LoVo (cell line): Measurements from ENCODE around the gene ETV3.

Source experiments
- DNase-seq: peaks from one replicate; pipeline ENCODE4 v3.0.0-alpha.2; 2016; ENCODE audit warnings: low spot score

The ETV3 gene

DNA sequence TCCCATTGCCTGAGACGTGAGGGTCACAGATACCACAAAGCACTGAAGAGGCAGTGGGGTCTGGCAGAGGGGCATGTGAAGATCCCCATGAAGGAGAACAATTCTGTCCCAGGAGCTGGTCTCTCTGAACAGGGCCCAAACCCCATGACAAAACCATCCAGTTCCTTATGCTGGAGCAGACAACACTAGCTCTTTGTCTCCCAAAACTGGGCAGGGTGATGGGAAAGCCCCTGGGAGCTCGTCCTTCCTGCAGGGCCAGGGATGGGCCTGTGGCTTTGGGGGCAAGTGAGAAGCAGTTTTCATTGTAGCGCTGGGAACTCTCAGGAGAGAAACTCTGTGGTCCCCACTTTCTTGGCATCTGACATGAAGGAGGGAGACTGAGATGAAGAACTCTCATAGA, 47.4 kb downstream of the ETV3 start:
- DNase-seq, result no peak

DNA sequence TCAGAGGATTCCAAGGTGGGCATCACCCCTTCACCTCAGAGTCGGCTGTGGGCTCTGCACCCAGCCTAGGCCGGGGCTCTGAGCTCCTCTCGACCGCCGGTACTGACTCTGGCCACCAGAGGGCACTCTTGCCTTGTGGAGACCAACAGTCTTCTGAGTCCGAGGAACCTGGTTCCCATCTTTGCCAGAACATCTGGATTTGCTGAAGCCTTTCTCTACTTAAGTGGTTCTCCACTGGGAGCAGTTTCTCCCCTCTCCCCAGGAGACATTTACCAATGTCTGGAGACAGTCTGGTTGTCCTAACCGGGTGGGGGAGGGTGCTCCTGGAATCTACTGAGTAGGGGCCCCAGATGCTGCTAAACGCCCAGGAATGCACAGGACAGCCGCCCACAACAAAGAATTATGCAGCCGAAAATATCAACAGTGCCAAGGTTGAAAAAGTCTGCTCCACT, 48.0 kb downstream of the ETV3 start:
- peak; percentile 73 for DNase-seq

DNA sequence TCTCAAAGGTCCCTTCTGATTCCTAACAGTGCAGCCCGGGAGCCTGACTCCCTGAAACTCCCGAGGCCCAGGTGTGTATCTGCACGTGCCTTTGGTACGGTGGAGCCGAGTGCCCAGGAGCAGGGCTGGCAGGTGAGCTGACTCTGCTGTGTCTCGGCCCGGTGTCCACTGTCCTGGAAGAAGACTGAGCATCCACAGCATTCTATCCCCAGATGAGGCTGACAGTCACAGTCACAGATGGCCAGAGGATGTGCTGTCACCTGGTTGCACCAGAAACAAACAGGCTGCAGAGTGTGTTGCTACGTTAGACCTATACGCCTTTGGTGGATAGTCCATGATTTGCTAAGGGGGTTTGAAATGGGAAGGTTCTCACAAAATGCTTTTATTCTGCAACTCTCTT, 48.4 kb downstream of the ETV3 start:
- DNase-seq, result no peak

DNA sequence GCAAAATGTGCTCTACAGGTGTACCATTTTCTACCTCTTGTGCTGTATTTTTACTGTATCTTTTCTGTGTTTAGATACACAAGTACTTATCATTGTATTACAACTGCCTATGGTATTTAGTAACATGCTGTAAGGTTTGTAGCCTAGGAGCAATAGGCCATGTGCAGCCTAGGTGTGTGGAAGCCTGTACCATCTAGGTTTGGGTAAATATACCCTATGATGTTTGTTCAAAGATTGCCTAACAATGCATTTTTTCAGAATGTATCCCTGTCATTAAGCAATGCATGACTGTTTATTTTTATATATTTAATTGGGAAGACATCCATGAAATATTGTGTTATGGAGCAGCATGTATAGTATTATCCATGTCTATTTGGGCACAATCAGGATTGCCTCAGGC, 49.6 kb downstream of the ETV3 start:
- no peak for DNase-seq

DNA sequence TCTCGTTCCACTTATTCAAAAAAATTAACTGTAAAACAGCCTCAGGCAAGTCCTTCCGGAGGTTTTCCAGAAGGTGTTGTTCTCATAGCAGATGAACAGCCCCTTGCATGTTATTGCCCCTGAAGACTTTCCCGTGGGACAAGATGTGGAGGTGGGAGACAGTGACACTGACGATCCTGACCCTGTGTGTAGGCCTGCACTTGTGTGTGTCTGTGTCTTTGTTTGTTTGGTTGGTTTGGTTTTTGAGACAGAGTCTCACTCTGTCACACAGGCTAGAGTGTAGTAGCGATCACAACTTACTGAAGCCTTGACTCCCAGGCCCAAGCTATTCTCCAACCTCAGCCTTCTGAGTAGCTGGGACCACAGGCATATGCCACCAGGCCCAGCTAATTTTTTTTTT, 51.2 kb downstream of the ETV3 start:
- DNase-seq, result no peak

DNA sequence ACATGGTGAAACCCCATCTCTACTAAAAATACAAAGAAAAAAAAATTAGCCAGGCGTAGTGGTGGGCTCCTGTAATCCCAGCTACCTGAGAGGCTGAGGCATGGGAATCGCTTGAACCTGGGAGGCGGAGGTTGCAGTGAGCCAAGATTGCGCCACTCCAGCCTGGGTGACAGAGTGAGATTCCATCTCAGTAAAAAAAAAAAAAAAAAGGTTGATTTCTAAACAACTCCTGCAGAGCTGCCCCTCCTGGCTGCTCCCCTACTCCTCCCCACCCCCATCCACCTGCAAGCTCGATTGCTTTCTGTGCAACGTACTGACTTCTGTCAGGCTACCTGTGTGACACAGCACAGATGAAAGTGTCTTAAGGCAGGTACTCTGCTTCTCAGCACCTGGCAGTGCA, 51.9 kb downstream of the ETV3 start:
- DNase-seq, result no peak

DNA sequence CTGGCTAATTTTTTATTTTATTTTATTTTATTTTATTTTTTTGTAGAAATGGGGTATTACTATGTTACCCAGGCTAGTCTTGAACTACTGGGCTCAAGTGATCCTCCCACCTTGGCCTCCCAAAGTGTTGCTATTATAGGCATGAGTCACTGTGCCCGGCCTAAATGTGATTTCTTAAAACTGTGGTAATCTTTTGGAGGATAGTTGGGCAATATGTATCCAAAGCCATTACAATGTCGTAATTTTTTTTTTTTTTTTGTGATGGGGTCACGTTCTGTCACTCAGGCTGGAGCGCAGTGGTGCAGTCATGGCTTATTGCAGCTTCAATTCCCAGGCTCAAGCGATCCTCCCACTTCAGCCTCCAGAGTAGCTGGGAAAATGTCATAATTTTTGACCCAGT, 52.8 kb downstream of the ETV3 start:
- no peak for DNase-seq

DNA sequence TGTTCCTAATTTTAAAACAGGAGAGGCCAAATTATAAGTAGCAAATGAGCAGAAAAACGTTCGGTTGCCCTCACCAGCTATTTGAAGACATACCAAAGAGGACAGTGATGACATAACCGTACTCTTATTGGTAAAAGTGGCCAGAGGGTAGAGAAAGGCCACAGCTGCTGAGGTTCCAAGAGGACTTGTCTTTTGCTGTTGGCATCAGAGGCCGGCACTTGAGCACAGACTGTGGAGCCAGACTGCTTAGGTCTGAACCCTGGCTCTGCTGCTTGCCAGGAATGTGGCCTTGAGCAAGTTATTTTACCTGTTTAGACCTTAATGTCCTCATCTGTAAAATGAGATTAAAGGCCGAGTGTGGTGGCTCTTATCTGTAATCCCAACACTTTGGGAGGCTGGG, 53.5 kb downstream of the ETV3 start:
- DNase-seq, result no peak

DNA sequence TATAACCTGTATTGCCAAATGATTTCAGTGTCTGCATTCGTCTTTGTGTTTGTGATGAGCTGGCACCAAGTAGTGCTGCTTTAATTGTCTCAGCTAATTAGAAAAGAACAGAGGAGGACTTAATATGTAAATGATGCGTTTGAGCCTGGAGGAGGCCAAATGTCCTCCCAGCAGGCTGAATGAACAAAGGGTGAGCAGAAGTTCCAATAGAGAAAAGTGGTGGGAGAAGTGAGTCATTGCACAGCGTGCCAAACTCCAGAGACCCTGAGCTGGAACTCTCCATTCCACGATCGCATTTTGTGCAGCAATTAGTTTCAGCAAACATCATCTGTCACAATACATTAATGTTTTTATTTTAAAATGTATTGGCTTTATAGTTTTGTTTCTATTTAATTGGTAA, 56.5 kb downstream of the ETV3 start:
- no peak for DNase-seq

DNA sequence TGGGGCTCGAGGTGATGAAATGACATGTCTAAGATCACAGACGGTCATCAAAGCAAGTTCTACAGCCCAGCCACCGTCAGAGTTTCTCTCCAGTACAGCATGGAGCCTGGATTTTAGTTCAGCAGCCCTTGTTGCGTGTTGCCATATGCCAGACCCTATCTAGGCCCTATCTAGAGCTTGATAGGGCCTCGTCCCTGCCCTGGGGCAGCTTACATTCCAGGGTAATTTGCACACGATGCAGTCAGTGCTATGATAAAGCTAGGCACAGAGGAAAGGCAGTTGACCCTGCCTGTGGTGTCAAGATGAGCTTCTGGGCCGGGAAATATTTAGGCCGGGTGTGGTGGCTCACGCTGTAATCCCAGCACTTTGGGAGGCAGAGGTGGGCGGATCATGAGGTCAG, 57.5 kb downstream of the ETV3 start:
- no peak for DNase-seq

DNA sequence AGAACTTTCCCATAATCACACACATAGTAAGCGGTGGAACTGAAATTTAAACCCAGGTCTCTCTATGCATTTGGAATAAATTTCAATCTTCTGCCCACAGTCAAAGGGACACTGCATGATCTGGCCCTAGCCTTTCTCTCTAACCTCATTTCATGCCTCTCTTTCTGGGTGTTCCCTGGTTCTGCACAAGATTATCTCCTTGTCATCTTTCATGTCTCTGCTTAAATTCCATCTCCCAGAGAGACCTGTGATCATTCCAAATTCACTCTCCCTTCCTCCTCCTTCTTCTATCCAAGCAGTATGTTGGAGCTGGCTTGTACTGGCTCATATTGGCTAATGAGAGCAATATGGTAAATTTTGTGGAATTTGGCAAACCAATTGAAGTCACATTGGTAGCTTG, 60.8 kb downstream of the ETV3 start:
- DNase-seq, result no peak

DNA sequence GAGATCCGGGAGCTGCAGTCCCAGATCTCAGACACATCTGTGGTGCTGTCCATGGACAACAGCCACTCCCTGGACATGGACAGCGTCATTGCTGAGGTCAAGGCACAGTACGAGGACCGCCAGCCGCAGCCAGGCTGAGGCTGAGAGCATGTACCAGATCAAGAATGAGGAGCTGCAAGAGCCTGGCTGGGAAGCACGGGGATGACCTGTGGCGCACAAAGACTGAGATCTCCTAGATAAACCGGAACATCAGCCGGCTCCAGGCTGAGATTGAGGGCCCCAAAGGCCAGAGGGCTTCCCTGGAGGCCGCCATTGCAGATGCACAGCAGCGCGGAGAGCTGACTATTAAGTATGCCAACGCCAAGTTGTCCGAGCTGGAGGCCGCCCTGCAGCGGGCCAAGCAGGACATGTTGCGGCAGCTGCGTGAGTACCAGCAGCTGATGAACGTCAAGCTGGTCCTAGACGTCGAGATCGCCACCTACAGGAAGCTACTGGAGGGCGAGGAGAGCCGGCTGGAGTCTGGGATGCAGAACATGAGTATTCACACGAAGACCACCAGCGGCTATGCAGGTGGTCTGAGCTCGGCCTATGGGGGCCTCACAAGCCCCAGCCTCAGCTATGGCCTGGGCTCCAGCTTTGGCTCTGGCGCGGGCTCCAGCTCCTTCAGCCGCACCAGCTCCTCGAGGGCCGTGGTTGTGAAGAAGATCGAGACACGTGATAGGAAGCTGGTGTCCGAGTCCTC, 64.1 kb downstream of the ETV3 start:
- peak; percentile 36 for DNase-seq
